GM18867 (cell line): ENCODE measurements around the gene ARID1B.

Source experiments
- ATAC-seq: cut with Tn5 transposase; IDR thresholded peaks from one replicate; pipeline ENCODE4 v1.9.1; 2021; ENCODE audit warnings: mild to moderate bottlenecking, moderate library complexity; ENCODE audit not compliant: unreplicated experiment

The ARID1B gene

GRCh38 chr6:157066781-157067491 is 289.8 kb downstream of the ARID1B start:
- ATAC-seq = no peak

DNA sequence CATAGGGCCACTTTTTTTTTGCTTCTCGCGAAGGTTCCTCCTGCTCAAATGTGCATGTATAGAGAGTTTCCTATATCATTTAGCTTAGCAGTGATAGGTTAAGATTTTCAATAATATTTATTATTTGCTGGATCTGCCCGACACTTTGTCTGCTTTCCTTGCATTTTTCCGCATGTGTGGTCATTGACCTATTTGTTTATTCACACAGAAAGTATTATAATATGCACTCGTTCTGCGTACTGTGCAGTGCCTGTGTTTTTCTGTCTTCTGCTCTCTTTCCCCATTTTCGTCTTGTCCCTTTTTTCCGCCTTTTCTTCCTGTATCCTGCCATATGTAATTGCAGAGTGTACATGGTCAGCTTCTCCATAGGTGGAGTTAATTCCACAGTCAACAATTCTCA is 290.3 kb downstream of the ARID1B start:
- ATAC-seq = no peak

- ATAC-seq = peak; percentile 96
Observed at GRCh38 chr6:157068691-157069324, 291.6 kb downstream of the ARID1B start.

- ATAC-seq = no peak
Observed at GRCh38 chr6:157069585-157069984, 292.4 kb downstream of the ARID1B start.

DNA sequence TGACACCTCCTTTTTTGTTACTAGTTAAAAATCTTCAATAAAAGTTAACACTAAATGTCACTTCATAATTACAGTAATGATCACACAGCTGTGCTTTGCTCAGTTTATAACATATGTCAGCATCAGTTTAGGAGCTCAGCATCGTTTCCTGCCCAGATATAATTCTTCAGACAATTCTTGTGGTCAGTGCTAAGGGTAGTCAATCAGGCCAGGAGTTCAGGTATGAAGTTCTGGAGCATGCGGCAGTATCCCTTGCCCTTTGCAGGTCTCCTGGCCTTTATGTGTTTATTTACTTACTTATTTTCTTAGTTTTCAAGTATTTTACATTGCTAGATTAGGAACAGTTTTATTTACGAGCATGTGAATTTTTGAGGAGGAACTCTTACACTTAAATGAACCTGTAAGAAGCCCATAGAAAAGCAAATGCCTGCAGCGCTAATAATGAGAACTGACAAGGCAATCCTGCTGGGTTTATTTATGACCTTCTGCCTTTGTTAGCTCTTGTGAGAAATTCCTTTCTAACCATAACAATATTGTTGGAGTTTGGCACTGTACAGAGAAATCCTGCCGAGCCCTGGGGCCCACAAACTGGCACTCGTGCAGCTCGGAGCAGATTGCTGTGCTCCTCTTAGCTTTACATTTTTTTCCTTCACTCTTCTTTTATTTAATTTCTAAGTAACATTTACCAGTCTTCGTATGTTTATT is 293.4 kb downstream of the ARID1B start:
- ATAC-seq = no peak

DNA sequence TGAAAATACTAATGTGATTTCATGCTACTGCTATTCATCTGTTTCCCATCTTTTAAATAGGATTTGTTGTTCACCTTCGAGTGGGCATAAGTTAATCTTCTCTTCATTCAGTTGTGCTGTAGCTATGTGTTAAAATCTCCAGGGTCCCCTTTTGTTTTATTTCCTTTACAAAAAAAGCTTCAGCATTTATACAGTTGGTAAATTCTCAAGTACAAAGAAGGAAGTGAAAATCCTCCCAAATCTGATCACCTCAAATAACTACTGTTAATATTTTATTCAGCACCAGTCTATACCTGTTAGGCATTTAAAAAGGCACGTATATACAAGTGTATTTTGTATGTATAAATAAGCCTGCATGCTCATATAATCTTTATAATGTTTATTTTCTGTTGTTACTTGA is 294.9 kb downstream of the ARID1B start:
- no peak for ATAC-seq

- ATAC-seq = no peak
Observed at GRCh38 chr6:157073596-157073995, 296.4 kb downstream of the ARID1B start.

- ATAC-seq = no peak
Observed at GRCh38 chr6:157074969-157075368, 297.8 kb downstream of the ARID1B start.

DNA sequence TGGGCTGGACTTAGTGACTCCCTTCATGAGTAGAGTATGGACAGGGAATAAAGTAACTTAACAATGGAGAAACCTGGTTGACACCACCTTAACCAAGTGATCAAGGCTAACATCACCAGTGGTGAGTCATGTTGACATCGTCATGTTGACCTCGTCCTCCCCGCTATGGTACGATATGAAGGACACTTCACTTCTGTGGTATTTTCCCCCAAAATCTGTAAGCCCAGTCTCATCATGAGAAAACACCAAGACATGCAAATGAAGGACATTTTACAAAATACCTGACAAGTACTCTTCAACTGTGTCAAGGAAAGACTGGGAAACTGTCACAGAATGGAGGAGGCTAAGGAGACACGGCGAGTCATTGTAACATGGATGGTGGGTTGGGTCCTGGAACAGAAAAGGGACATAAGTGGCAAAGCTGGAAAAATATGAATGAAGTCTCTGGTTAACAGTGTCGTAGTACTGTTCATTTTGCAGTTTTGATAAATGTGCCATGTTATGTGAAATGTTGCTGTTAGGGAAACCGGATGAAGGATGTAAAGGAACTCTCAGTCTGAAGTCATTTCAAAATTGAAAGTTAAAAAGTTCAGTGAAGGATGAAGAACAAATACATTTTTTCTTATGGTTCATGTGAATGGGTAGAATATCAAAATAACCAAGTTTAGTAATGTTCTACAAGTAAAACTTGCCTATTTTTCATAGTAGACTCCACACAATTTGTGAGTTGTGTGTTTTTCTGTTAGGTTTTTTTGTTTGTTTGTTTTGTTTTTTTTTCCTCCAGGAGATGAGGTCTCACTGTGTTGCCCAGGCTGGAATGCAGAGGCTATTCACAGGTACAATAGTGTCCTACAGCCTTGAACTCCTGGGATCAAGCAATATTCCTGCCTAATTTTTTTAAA is 298.6 kb downstream of the ARID1B start:
- ATAC-seq = peak; percentile 82

- ATAC-seq = no peak
Observed at GRCh38 chr6:157076451-157076822, 299.3 kb downstream of the ARID1B start.

DNA sequence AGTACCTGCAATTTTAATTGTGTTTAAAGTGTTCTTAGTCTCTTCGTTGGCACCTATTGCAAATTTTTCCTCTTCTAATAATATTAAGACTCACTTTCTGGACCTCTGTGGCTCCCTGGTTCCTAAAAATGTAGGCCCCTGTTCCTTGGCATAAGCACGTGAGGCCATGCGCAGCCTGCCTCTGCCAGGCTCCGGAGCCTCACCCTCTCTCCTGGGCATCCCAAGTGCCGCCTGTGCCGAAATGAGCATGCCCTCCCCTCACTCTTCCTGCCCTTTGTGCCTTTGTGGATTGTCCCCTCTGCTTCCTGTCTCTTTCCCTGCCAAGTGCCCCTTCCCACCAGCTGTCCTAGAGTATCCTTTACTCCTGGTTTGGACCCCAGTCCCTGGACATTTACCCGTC is 300.1 kb downstream of the ARID1B start:
- ATAC-seq = no peak

- ATAC-seq = no peak
Observed at GRCh38 chr6:157078326-157078725, 301.1 kb downstream of the ARID1B start.

DNA sequence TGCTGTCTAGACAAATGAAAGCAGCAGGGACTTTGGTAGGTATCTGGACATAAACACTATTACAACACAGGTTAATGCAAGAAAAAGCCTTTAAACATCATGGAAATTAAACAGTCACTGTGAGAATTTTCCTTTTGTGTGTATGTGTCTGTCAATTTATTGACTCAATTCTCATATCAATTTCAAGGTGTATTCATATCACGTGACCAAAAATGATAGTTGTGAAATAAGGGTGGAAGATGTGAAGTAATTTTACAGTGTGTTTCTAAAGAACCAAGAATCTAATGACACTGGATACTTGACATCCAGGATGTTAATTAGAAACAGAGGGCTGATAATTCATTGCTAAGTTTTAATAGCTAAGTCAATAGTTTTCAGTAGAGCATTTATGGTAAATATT is 302.1 kb downstream of the ARID1B start:
- no peak for ATAC-seq

DNA sequence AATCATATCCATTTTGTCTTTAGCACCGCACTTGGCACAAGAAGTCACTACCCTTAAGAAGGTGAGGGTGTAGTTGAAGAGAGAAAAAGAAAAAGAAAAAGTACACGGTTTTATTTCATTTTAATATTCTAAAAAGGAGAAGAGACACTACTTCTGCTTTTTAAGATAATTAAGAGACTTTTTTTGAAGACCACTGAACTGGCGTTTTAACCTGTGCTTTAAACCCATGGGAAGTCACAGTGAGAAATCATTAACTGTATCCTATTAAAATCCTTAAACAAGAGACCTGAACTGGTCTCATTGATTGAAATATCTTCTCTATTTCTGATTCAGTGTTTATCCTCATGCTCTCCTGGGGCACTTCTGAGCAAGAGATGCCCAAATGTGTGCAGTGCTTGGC is 302.6 kb downstream of the ARID1B start:
- ATAC-seq = no peak

- no peak for ATAC-seq
Observed at GRCh38 chr6:157080986-157081391, 303.8 kb downstream of the ARID1B start.

- ATAC-seq = no peak
Observed at GRCh38 chr6:157083343-157083742, 306.2 kb downstream of the ARID1B start.

DNA sequence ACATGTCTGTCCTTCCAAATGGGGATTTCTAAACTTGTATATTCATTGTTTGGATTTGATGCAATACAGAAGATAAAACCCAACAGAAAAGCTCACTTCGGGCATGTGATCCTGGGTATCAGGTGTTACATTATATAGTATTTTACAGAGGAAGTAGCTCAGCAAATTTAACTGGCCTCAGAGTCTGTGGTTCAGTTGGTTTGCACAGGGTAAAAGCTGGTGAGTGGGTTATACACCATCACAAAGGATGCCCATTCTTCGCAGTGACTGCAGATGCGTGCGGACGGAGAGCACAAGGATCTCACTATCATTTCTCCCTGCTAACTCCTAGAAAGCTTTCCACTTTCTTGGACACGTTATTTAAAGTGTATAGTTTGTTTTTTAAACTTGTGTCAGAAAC is 309.5 kb downstream of the ARID1B start:
- ATAC-seq = no peak

- ATAC-seq = no peak
Observed at GRCh38 chr6:157087974-157088373, 310.8 kb downstream of the ARID1B start.

- ATAC-seq = no peak
Observed at GRCh38 chr6:157088841-157089240, 311.7 kb downstream of the ARID1B start.

DNA sequence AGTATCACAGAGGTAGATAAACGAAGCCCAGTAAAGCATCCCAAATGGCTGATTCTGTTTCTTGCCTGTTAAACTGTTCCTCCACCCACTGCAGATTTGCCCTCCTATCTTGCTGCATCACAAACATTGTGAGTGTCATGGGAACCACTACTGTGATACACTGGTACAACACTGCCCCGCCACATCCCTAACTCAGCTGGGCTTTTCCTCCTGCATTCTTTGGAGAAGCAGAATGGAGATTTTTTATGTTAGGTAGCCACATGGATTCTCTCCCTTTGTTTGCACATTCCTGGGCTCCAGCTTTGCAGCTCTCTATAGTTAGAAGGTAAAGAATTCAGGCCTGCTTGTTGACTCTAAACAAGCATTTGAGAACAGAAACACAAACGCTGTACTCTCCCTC is 312.1 kb downstream of the ARID1B start:
- ATAC-seq = no peak

- no peak for ATAC-seq
Observed at GRCh38 chr6:157089851-157090250, 312.7 kb downstream of the ARID1B start.
